IPS-NIHi7 (cell line): ENCODE data around the gene GRIN2A.

Experiments
- DNase-seq: peaks from one replicate; pipeline ENCODE4 v3.0.0; 2012; ENCODE audit warnings: mixed read lengths; ENCODE audit errors: extremely low spot score

The GRIN2A gene

DNA sequence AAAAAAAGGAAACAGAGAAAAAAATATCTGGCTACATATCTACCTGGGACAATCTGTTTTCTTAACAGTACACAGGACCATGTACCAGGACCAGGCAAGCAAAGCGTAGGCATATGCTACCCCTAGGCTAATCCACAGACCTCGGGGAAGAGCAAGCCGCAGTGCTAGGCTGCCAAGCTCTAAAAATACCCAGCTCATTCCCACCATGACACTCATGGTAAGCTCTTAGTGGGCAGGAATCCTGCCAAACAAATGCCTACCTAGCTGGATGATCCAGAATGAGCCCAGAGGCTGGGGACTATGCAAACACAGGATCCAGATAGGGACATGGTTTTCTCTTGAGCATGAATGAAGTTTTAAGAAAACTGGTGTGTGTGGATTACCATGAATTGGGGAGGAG is 95.6 kb downstream of the GRIN2A start:
- no peak for DNase-seq

DNA sequence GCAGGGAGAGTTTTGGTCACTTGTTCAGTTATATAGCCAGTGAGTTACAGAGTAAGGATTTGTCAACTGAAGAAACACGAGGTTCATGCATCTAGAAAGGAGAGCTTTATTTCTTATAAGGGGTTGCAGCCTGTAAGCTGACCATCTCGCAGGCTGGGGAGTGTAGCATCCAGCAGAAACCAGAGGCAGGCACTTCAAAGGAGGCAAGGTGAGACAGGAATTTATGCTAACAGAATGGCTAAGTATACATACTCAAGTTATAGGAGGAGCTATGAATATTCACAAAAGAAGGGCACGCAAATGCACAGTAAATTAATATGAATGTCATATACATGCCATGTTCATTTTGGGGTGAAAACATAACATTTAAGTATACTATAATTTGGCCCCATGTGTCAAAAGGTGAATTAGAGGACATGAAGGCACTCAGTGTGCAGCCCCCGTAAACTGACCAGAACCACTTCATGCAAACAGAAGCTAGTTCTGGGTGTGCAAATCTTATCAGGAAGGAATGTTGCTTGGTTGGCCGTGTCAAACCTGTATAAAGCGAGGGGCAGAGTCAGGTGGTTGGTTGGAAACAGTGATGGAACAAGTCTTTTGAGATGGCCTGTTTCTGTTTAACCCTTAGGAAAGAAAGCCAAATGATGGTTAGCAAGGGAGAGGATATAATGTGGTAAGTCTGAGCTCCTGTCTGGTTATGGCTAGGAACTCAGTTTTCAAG is 97.0 kb downstream of the GRIN2A start:
- DNase-seq, result no peak

- no peak for DNase-seq
These were observed 98.9 kb downstream of the GRIN2A start for GRCh38 chr16:10083301-10083700.

DNA sequence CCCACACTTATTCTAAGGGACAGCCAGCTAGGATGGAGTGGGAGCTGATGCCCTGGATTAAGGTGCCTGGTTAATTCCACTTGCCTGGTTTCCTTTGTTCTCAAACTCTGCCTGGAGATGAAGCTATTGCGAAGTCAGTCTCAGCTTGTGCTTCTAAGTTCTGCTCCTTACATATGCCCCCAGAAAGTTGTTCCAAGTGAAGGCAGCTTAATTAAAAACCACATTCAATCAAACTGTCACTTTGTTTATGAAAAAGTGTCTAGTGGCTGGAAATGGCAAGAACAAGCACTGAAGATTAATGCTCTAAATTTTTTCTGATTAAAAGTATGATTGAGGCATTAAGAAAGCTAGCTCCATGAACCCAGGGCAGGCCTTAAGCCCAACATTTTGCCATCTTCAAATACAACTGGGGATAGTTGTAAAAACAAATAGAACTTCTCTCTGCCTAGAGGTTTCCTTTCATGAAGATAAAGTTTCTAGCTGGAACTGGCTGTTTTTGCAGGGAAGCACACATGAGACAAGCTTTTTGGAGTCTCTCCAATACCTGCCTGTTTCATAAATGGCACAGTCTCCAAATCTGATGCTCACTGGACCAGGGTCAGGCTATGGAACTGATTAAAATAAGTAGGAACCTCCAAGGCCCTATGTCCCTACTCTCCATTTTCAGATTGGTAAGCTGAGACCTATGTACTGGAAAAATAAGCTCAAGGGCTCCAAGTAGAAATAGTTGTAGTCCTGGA is 100.9 kb downstream of the GRIN2A start:
- DNase-seq, result no peak

DNA sequence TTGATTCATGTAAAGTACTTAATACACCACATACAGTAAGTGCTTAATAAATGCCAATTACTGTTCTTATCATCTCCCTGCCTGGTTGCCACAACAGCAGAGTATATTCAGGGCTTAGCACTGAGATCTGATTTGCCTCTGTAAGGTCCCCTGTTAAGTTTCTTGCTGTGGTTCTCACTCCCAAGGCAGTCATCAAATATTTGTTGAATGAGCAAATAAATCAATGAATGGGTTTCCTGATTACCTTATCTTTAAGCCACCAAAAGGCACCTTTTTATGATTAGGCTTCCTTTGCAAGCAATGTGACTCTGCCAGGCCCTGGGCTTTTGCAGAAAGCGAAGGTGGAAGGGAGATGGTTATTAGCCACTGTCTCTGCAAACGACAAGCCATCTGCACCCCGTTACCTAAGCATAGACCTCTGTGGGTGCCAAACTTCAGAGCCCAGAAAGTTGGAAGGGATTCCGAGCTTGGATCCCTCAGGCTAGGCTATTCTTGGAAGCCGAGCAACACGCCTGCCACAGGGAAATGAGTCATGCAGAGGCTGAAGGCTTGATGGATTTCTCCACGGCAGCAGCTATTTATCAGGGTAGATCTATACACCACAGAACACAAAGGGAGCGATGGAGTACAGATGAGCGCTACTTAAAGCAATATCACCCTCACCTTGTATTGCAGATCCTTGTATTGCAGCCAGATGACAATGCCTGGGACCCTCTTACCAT is 102.0 kb downstream of the GRIN2A start:
- peak; percentile 36 for DNase-seq

DNA sequence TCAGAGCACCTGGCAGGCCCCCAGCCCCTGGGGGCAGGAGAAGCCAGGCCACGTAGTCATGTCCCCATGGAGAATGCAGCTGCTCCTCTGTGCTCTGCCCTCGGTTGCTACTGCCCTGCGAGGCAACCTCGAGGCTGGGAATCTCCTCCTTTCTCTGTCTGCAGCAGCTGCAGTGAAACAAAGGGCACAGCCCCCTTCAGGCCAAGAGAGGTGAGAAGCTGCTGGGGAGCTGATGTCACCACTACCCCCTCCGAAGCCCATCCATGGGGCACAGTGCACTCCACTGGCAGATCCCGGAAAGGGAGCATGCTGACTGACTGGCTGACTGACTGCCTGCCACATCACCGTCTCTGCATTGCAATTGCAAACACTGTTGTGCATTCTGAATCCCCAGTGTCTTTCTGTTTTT is 103.7 kb downstream of the GRIN2A start:
- DNase-seq, result peak; percentile 84

DNA sequence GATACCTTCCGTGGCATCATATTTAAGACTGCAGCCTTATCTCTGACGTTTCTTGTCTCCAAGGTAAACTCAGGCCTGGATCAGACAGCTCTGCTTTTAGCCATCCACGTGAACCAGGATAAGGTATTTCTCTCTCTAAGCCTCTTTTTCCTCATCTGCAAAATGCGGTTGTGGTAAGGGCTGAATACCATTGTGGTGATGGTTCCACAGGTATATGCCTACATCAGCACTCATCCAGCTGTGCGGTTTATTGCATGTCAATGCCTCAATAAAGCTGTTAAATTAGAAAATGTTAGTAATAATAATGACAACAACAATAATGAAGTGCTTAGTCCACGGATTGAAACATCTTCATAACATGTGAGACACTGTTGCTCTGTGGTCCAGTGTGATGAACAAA is 104.4 kb downstream of the GRIN2A start:
- no peak for DNase-seq

DNA sequence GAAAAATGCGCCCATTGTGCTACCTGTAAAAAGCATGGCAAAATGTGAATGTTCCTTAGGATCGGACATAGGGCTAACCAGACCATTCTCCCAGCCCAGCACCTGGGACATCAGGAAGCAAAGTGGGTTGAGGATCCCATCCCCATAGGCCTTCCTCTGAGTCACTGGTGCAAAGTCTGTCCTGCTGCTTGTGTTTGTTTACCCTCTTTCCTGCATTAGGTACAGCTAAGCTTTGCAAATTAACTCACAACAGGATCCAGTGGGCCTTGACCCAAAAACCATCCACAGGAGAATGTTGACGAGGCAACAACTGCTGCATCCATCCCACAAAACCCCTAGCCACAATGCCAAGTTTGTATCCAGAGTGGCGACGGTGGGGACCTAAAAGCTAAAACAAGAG is 106.2 kb downstream of the GRIN2A start:
- peak; percentile 44 for DNase-seq

DNA sequence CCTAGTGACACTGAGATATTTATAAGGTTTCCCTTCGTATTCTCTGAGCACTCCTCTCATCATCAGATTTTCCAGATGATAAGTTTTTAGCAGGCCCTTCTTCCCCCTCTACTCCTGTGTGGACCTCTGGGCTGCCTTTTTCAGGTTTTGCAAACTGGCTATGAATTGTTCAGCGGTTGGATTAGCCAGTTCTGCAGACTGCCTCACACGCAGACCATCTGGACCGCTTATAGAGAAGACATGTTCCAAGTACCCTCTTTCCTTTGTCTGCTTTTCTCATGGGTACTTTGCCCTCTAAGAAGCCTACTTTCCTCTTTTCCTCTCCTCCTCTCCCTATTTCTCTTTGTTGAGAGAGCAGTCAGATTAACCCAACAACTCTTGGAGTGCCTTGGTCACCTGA is 111.6 kb downstream of the GRIN2A start:
- no peak for DNase-seq

- no peak for DNase-seq
These were observed 112.9 kb downstream of the GRIN2A start for GRCh38 chr16:10069374-10069773.

DNA sequence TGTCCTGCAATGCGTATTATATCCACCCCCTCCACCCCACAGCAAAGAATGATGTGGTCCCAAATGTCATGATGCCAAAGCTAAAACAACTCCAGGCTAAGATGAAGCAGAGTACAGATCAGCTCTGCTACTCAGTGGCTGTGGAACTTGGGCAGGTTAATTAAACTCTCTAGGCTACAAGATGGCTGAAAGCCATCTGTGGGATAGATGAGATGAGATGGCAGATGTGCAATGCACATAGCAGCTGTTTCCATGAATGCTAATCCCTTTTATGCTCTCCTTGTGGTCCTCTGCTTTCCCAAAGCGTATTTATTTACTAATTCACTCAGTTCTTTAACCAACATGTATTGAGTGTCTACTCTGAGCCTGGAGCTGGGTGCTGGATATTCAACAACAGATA is 114.4 kb downstream of the GRIN2A start:
- no peak for DNase-seq

- no peak for DNase-seq
These were observed 114.8 kb downstream of the GRIN2A start for GRCh38 chr16:10067406-10067805.

DNA sequence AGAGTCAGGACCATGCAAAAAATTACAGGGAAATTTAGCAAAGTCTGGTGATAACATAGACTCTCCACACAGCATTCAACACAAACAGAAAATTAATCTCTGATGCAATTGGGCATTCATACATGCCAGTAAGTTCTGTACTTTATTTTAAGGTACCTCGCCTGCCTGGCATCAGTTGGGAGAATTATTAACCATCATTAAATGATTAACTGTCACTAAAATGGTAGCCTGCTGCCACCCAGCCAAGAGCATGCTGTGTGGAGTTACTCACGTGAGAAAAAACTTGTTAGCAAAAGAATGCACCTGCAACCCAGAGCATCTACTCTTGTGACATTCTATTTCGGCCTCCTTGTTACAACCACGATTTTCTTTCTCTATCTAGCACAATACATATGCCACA is 117.2 kb downstream of the GRIN2A start:
- no peak for DNase-seq

- no peak for DNase-seq
These were observed 133.4 kb downstream of the GRIN2A start for GRCh38 chr16:10048850-10049249.

DNA sequence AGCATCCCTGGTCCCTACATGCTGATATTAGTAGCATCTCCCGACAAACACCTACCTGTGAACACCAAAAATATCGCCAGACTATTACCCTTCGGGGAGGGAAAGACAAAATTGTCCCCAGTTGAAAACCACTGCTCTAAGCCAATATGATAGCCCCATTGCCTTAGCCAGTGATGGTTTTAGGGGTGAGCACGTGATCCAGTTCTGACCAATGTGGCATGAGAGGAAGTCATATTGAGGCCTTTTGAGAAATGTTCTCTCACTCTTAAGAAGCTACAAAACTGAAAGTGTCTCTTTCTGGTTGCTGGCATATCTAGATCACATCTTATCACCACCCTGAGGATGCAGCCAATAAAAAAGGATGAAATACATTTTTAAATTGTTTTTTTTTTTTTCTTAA is 136.3 kb downstream of the GRIN2A start:
- no peak for DNase-seq

DNA sequence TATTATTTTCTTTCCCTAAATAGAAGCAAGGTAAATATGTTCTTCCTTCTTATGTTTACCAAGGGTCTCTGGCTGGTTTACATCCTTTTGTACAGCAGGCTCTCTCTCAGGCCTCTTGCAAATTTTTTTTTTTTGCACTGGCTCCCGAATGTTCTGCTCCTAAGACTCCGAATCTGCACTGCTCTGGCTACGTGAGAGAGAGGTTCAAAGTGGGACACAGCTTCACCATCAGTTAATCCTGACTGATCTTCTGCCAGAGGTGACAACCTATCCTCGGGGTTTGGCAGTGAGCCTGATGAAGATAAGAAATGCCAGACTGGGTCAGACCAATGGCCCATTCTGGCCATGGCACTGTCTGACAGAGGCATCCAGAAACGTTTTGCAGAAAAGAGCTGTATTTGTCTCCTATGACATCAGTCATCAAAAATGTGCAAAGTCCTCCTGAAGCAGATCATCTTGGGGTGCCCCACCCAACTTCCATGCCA is 136.9 kb downstream of the GRIN2A start:
- DNase-seq, result no peak

DNA sequence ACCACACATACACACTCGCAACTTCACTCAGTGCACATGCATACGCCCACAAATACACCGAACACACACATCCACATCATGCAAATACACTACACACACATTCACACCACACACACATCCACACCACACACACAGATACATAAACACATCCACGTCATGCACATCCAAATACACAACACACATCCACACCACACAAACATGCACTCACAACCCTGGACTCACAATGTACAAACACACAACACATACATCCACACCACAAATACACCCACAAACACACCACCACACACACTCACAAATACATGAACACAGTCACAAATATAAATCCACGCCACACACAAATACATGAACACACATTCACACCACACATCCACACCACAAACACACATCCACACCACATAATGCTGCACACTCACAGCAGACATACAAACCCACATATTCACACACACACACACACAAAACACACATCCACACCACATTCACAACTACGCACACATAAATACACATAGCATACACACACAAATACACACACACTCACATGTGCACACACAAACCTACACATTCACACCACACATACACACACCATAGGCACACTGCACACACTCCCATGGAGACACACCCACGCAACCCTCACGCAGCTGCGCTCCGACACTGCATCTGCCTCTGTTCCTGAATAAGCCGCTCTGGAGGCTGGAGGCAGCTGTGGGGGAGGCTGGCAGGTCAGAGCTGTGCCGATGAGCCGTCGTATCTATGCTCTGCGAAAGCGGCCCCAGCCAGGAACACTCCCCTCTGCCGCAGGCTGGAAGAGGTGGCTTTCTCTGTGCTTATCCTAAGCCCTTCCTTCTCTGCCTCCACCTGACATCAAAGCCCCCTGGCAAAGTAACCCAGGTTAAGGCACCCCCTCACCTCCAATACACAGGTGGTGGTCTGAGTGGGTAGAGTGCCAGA is 141.8 kb downstream of the GRIN2A start:
- peak; percentile 62 for DNase-seq

- peak; percentile 70 for DNase-seq
These were observed 142.8 kb downstream of the GRIN2A start for GRCh38 chr16:10039220-10040096.

DNA sequence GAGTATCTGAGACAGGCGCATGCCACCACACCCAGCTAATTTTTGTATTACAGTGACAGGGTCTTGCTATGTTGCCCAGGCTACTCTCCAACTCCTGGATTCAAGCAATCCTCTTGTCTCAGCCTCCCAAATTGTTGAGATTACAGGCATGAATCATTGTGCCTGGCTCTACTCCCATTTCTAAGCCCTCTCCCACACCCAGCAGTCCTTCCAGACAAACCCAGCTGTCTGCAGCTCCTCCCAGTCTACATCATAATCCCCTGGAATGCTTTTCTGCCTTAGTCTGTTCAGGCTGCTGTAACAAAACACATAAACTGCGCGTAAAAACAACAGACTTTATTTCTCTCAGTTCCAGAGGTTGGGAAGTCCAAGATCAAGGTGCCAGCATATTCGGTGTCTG is 144.5 kb downstream of the GRIN2A start:
- no peak for DNase-seq

DNA sequence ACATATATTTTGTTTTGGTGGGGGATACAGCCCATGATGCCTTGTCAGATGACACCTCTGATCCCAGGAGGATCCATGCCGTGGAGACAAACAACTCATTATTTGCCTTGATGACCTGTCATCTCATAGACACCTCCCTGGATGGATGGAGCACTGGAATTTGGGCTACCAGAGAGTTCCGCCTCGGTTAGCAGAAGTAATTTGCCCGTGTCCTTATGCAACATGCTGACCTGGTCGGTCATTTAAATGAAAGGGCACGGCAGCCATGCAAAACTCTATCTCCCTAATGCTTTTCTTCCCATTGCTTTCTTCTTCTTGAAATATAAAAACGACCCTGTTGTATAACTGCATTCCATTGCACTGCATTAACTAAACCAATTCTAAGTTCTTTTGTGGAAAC is 145.3 kb downstream of the GRIN2A start:
- DNase-seq, result no peak

GRCh38 chr16:10033556-10033955 is 148.7 kb downstream of the GRIN2A start:
- no peak for DNase-seq
